Mesodermal cell (in vitro differentiated cells): ENCODE measurements around the gene SLC17A2.

Source experiments
- H3K27ac ChIP-seq: 2 replicates; pipeline ENCODE4 v1.7.0; 2013; ENCODE audit warnings: mild to moderate bottlenecking, low read depth, low read length, moderate library complexity; ENCODE audit not compliant: severe bottlenecking
- H3K36me3 ChIP-seq: 2 replicates; pipeline ENCODE4 v1.7.1; 2013; ENCODE audit warnings: mild to moderate bottlenecking, low read length, moderate library complexity; ENCODE audit not compliant: control insufficient read depth, insufficient read depth
- H3K4me1 ChIP-seq: one replicate; pipeline ENCODE4 v1.7.1; 2013; ENCODE audit warnings: mild to moderate bottlenecking, low read length; ENCODE audit not compliant: insufficient read depth, control insufficient read depth, poor library complexity, severe bottlenecking
- H3K4me3 ChIP-seq: 2 replicates; pipeline ENCODE4 v1.7.0; 2013; ENCODE audit warnings: low read length, control low read depth, mild to moderate bottlenecking; ENCODE audit not compliant: insufficient read depth, poor library complexity, severe bottlenecking; ENCODE audit errors: extremely low read depth
- H3K9me3 ChIP-seq: 2 replicates; pipeline ENCODE4 v1.7.1; 2013; ENCODE audit warnings: mild to moderate bottlenecking, low read length, moderate library complexity; ENCODE audit not compliant: control insufficient read depth
- WGBS, 2 experiments: methylation state at CpG; one replicate each; pipeline ENCODE4 v1.1.5; 2013; ENCODE audit warnings: missing lambda C conversion rate in 2 of 2; ENCODE audit not compliant: insufficient coverage in 2 of 2; 5-methylcytosine and 5-hydroxymethylcytosine counted together

Gene SLC17A2

DNA sequence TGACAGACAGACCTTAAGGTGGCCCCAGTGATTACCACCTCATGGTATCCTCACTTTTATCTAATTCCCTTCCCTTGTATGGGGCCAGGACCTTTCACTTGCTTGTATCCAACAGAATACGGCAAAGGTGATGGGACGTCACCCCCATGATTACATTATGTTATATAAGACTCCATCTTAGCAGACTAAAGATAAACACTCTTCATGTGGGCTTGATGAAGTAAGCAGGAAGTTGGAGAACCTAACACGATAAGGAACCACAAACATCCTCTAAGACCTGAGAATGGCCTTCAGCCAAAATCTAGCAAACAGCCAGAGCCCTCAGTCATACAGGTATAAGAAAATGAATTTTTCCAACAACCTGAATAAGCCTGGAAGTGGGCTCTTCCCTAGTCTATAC, 64.5 kb downstream of the SLC17A2 start:
- no peak overlapping the region for H3K4me3 ChIP-seq
- 88% methylated on average over 1 of the region's 3 CpGs; no CpG with 5 or more reads in 1 of the 2 experiments for WGBS, 2 experiments
- H3K27ac ChIP-seq, result no peak overlapping the region
- no peaks in the 10 kb centered on the region for H3K9me3 ChIP-seq
- H3K4me1 ChIP-seq, result no peaks in the 10 kb centered on the region
- no peaks in the 10 kb centered on the region for H3K36me3 ChIP-seq

DNA sequence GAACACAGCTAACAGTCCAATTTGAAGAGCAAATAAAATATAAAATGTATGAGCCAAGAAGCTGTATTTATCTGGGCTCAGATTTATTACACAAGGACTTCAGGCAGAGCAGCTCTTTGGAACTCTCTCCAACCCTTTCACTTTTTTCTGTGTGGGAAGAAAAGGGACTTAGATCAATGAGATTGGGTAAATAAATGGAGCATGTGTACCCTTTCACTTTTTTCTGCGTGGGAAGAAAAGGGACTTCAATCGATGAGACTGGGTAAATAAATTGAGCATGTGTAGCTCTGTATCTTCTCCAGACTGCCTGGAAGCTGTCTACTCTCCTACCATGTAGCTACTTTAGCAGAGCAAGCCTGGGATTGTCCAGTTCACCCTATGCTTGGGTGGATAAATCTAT, 67.1 kb downstream of the SLC17A2 start:
- WGBS, 2 experiments, result no CpG with 5 or more reads among the region's 2 CpGs
- Histone ChIP-seq H3K9me3 (no peaks in the 10 kb centered on the region), H3K4me1 (no peaks in the 10 kb centered on the region), H3K36me3 (no peaks in the 10 kb centered on the region), H3K4me3 (no peak overlapping the region), H3K27ac (no peak overlapping the region)
